Activated T-cell treated with anti-CD3 and anti-CD28 coated beads for 1 hour (primary cell): Measurements from ENCODE around the gene PIR.

ENCODE experiments used
- DNase-seq: peaks from one replicate; pipeline ENCODE4 v3.0.0-alpha.2; 2020; ENCODE audit warnings: low read depth

The PIR gene

DNA sequence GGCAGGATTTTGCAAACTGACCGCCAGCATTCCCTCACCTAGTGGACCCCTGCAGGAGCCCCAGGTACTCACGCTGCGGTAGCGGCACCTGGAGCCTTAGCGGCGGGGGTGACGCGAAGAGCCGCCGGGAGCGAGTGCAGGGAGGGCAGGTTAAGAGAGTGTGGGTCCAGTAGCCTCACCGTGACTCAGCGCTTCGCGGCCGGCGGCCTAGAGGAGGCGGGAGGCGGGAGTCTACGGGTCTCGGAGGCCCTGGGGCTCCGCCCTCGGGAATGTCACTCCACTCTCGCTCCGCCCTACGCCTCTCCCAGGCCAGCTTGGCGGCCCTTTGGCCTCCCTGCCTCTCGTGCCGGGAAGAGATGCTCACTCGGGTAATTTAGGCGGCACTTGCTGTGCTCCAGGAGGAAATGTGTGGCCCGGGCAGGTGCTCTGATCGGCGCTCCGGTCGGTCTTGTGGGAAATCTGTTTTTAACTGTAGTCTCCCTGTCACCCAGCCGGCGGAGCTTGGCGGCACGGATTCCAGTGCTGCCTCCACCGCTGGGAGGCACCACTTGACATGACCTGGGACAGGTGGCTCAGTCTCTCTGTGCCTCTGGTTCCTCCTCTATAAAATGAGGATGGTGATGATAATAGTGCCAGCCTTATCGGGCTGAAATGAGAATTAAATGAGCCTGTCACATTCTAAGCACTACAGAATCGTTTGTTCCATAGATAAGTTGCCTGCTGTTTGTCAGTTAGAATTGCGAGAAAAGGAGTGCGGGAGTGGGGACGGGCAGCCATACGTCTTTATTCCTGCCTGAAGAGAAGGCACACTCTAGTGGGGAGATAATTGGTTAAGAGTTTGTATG, at the start of gene PIR:
TSS of gene PIR (minus strand) at position 216 of the 845 bp plus-strand sequence. CDS start 2,076 bp downstream, outside the sequence.
- DNase-seq = peak; percentile 9

DNA sequence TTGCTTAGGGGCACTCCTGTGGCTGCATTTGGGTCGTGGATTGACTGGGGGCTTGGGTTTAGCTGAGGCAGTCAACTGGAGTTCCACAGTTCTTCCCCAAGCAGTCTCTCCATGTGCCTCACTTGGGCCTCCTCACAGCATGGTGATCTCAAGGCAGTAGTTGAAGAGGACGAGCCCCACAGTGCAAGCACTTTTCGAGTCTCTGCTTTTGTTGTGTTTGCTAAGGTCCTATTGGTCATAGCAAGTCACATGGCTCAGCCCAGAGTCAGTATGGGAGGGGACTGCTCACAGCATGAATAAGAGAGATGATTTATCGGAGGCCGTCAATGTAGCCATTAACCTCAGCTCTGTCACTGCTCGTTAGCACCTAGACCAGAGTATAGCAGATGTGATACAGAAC, 37.2 kb upstream of the PIR start:
- no peak for DNase-seq

DNA sequence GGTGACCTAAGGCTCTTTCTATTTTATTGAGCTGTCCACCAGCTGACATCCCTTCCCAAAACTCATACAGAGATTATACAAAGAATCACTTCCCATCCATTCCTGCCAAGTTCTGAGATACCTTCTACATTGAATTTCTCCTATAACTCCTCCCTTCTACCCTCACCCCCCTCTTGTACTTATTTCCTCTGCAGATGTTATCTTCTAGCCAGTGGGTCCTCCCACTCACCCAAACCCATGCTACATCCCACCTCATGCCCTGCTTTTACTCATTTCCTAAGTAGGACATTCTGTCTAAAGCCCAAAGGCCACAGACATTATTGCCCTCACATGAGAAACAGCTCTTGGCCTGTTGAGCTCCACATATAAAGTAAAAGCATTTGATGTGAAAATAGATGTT, 36.0 kb upstream of the PIR start:
- DNase-seq = no peak

DNA sequence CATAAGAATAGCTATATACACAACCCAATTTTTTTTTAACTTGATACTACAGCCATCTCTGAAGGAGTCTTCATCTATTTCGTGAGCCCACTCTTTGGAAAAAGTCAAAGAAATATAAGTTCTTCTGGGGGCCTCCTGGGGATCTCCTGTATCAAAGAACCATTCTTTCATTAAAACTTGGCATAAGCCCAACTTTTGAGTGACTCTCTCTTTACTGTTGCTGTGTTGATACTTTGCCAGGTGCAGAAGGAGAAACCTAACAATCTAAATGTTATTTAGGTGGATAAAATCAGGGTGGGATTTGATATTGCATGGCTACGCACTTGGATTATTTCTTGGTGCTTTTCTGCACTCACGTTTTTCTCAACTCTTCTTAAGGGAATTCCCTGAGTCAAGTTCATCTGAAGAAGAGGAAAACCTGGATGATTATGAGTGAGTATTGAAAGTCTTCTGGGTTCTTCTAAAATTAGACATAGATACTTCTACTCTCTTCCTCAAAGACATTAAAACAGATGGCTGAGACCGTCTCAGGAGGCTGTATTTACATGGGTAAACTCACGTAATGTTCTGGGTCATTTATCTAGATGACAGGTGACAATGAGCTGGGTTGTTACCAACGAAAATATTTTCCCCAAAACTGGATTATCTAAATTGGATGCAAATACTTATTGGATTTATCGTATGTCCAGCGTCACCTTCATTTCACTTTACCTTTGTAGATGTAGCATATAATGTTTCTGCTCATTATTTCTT, 32.7 kb upstream of the PIR start:
- no peak for DNase-seq

DNA sequence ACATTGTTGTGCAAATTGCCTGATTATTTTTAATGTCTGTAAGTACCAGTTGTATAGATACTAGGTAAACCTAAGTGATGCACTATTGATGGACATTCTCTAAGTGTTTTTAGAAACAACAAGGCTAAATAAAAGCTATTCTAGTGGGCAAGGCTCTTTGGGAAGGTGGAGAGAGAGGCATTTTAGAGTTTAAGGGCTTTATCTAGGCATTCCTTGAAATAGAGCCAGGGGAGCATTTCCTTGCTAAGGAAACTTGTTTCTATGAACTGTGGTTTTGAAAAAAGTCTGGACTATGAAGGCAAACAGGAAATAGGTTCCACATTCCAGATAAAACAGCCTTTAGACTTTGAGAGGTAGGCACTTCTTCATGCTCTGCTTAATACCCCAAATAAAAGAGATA, 31.3 kb upstream of the PIR start:
- no peak for DNase-seq

DNA sequence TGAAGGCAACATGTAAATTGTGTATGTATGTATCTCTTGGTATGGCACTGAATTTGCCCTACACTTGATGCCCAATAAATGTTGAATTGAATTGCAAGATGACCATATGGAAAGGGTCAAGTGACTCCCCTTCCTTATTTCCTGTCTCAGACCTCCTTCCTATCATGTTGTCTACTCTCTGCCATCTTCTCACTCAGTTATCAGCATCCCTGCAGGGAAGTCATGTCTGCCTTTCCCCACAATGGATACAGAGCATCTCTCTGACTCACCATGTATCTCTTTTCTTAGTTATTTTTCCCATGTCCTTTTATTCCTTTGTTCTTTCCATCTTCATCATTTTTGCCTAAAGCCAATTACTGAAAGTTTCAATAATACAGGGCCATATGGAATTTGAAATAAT, 30.0 kb upstream of the PIR start:
- no peak for DNase-seq

DNA sequence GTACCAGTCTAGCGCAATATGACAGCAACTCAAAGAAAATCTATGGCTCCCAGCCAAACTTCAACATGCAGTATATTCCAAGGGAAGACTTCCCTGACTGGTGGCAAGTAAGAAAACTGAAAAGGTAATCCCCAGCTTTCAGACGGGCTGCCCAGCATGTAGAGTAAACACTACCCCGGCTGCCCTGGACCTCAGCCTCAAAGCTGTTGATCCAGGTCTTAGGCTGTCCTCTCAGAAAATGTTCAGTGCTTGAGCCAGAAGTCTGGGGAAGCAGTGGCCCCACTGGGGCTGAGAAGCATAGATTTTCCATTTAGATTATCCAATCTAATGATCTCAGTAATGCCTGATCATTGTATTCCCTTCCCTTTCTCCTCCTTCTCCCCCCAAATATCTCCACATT, 29.3 kb upstream of the PIR start:
- no peak for DNase-seq

DNA sequence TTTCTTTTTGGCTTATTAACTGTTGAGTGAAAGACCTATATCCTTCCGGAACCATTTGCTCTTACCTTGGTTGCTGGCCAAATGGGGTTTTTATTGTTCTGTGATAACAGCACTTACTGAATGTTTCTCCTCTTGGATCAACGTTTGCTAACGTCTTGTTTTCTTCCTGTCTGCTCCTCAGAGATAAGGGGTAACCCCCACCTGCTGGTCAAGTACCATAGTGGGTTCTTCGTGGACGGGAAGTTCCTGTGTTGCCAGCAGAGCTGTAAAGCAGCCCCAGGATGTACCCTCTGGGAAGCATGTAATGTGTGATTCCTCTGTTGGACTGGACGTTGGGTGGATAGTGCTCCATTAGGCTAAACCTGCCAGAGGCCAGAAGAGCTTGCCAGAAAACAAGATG, 22.8 kb upstream of the PIR start:
- DNase-seq = no peak

DNA sequence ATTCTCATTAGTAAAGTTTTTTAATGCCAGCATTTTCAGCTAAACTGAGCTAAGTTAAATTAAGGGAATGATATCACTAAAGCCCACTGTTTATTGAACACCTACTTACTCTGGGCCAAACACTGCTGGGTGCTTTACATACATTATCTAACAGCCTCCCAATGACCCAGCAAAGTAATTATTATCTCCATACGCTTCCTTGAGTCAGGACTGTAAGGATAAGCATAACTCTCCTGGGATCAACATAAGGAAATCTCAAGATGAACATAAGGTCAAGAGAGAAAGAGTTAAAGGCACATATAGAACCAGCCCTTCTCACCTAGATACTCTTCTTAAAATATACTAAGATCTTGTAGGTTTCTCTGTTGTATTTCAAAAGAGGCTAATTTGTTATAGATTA, 21.1 kb upstream of the PIR start:
- no peak for DNase-seq

DNA sequence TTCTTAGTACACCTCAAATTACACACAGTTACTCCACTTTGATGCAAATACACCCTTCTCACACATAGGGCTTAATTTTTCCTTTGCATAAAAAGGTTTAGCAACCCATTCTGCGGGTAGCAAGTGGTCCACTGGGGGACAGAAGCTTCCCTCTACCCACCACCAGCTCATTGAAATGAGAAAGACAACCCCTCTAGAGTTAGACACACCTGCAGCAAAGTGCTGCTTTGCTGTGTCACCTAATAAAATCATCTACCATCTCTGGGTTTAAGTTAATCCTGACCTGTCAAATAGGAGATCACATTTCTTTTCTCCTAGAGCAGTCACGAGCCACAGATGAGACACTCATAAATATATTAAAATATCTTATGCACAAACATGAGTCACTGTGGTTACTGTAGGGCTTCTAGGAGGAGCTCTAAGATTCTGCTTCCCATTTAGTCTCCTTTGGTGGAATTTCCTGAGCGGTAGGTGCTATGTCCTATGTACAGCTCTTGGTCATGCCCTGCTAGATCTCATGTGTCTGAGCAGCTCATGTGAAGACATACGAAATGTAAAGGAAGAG, 19.4 kb upstream of the PIR start:
- DNase-seq = no peak

DNA sequence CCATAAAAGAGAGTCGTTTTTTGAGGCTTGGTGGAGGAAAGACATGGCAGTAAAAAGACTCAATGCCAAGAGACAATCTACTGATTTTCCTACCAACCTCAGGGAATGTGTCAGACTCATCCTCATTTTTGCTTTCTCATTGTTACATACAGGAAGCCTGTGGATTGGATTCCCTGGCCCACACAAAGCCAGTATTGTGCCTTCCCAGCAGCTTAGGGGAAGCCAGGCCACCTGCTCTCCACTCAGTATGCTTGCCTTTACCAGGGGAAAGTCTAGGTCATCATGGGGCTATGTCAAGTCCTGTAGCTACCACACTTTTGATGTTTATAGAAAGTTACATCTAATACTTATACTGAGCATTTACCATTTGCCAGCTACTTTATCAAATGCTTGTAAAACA, 18.4 kb upstream of the PIR start:
- DNase-seq = no peak

DNA sequence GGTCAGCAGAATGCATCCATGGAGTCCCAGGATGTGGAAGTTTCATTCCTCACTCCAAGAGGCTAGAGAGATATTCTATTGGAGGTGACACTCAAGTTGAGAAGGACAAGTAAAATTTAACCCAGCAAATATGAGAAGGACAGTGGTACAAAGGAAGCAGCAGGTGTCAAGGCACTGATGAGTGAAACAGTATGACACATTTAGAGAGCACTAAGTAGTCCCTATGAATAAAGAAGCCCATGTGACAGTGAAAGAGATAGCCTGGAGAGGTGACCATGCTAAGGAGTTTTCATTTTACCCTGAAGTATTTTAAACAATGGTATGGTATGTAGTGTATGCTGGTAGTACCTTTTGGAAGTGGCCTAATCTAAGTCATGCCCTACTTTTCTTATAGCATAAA, 16.7 kb upstream of the PIR start:
- DNase-seq = no peak

DNA sequence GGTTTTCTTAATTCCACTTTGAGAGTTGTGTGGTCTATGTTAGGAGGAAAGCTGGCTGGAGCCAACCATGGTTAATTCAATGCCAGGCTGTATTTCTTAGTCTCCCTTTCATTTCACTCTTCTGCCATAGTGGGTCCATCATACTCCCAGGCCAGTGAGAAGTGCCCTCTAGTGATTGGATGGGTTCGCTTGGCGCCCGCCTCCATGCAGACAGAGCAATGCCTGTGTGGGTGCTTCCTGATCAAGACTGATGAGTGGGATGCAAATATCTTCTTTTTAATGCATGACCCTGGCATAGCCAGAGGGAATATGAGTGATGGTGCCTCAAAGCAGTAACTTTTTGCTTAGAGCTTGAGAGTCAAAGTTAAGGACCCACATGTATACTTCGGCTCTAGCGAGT, 13.9 kb upstream of the PIR start:
- no peak for DNase-seq

DNA sequence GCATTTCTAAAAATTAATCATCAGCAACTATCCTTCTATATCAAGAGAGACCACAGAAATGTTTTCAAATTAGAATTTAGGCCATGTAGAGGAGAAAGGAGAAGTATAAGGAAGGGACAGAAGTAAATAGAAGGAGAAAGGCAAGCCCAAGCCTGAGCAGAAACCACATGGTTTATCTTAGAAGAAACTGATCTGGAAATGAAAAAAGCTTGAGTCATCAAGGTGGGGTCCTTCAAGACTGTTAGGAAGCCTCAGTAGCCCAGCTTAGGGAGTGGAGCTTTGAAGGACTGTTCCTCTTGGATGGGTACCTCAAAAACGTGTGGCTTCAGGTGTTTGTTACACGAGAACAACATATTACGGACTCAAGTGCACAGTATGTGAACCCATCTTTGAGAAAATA, 12.0 kb upstream of the PIR start:
- no peak for DNase-seq

DNA sequence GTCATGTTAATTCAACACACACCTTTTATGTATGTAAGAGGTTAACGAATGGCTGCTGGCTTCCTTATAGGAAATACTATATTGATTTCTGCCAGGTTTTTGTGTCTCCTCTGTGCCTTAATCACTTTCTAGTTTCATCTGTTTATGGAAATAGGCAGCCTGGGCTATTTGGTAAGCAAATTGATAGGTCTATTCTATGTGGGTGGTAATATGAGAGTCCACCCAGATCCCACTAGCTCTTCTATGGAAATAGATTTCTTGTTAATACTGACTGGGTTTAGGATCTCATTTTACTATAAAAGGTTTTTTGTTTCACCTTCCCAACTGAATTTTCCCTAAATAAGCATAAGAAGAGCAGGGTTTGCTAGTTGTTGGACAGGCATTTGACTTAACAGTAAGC, 11.5 kb upstream of the PIR start:
- DNase-seq = no peak

DNA sequence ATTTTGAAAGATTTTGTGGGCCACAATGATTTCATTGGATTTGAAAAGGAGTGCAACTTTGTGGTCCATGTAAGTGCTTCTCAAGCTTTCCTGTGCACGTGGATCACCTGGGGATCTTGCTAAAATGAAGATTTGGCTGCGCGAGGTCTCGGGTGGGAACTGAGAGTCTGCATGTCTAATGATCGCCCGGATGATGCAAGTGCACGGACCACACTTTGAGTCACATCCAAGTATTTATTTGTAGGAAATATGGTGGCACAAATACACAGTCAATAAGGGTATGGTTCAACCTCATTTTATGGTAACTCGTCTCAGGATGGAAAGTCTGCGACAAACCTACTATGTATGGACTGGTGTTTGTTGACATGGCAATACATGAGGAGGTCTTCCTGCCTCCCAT, 8.4 kb upstream of the PIR start:
- no peak for DNase-seq

DNA sequence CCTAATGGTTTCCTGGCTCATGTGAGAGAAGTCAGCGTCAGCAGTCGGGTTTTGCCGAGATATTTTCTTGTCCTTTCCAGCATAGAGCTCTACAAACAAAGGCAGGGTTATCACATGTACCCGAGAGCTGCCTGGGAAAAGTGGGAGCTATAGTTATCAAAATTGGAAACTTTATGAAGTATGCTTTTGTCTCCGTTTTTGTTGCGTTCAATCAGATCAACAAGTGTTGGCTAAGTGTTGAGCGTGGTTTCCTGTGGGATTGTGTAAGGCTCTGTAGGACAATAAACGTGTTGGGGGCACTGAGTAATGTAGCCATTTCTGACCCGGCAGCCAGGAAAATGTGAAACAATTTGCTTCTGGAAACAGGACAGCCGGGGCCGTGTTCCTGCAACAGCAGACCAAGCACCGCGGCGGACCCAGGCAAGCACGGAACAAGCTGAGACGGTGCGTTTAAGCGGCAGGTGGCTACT, 7.4 kb upstream of the PIR start, which contains the start of gene BMX:
TSS of gene BMX (plus strand) at position 311 of the 470 bp plus-strand sequence. CDS start 7,547 bp downstream, outside the sequence.
- DNase-seq = no peak

DNA sequence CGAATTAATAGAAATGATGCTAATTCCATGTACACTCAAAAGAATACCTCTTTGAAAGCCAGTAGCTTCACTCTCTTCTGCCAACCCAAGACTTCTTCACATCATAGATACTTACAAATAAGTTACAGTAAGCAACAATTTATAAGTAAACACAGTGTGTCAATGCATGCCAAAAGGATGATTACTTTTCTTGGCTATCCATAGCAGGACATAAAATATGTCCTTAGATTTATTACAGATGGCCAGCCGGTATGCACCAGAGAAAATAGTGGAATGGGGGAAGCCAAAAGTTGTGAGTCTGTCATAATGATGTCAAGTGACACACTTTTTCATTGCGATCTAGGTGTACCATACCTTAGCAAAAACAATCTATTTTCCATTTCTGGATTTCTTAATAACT, 6.8 kb upstream of the PIR start:
- DNase-seq = no peak

DNA sequence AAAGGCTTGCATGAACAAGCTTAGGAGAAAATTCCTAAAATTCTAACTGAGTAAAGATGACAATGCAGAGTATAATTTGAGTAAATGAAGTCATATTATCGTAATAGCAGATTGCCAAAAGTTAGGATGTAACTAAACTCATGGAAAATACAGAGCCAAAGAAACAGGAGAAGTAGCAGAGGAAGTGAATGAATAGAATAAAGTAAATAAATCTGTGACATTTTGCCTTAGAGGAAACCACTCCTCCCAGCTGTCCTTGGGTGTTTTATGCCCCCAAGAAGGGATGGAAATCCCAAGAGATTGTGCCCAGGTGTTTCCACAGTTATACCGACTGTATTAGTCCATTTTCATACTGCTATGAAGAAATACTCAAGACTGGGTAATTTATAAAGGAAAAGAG, 5.6 kb upstream of the PIR start:
- DNase-seq = no peak

DNA sequence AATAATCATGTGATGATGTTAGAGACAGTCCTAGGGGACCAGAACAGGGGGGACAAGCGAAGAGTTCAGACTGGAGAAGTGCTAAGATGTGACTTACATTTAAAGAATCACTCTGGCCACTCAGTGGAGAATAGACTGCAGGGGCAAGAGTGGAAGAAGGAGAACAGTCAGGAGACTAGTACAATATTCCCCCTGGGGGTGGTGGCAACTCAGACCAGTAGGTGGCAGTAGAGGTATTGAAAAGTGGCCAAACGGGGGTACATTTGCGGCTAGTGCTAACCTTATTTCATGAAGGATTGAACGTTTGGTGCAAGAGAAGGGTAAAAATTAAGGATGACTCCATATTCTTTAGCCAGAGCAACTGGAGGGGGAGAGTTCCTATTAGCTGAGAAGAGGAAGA, 4.7 kb upstream of the PIR start:
- DNase-seq = peak; percentile 16

DNA sequence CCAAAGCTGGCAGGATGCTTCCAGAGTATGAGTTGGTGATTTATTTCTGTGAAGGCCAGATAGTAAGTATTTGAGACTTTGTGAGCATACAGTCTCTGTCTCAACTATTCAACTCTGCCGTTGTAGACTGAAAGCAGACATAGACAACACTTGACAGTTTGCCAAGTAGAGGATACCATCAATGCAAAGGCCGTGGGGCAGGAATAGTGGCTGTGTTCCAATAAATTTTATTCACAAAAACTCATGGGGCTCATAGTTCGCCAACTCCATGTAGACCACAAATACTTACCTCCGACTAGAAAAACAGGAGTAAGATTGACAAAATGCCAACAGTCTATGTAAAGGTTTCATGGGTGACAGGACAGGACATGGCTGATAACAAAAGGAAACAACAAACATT, 3.7 kb upstream of the PIR start:
- no peak for DNase-seq

DNA sequence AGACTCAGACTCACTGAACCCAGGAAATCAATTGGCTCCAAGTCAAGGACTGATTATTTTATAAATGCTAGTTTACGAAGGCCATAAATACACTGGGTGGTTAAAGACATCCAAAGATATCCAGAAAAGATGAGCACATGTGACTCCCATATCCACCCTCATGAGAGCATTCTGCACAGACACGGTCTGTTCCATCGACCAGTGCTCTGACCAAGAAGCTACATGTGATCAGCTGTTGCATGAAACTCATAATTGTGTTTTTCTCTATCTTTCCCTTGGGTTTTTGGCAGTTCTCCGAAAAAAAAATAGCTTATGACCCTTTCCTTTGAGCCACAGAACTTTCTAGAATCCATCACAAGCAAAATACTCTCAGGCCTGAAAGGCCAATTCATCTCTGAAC, 2.7 kb upstream of the PIR start:
- no peak for DNase-seq

DNA sequence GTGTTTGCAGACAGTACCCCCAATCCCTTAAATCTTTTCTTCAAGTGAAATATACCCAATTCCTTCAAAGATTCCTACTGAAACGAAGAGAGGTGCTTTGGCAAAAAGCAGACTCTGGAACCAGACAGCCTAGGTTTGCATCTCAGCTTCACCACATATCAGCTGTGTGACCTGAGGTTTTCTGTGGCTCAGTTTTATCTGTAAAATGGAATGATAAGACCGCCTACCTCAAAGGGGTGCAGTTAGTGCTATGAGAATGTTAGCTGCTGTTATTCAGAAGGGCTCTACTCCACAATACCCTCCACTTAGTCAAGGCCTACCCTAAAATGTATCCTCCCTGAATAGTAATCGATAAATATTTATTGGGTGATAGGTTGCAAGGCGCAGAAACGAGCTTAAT, 664 bp downstream of the PIR start:
- no peak for DNase-seq
